A549 (cell line): Measurements from ENCODE around the gene EIF2B1. TPM values are rescaled to one million over a fixed set of nuclear protein-coding genes. Genes with fewer than 3 reads are reported as not detected.

Source experiments
- ATAC-seq, 2 experiments: fragments of 200-7000 bp in 1 of 2; fragments of >200 bp in 1 of 2; cut with Nextera tagmentation in 1 of 2; cut with Tn5 transposase in 1 of 2; 3 replicates each; pipeline versions ENCODE4 v1.8.0 to v1.9.1; 2018 to 2020; ENCODE audit warnings: mild to moderate bottlenecking in 1 of 2, moderate library complexity in 1 of 2
- CTCF ChIA-PET: fragments of 300-600 bp; sonication (Branson Sonifier 250); formaldehyde crosslinking; extraction: SDS; loops from one replicate; lab custom pipeline; 2021; ENCODE audit warnings: antibody characterized with exemption, inconsistent platforms; lab: Yijun Ruan, JAX
- POLR2A ChIA-PET: fragments of 350-600 bp; formaldehyde crosslinking; extraction: SDS; loops from one replicate; lab custom pipeline; 2021; ENCODE audit warnings: antibody characterized with exemption, inconsistent platforms; lab: Yijun Ruan, JAX
- DNase-seq, 2 experiments: peaks; one replicate each; pipeline versions ENCODE4 v3.0.0 to v3.0.0-alpha.2; 2011 to 2016; ENCODE audit warnings: low read depth in 1 of 2, low spot score in 1 of 2
- FAIRE-seq: peaks from 2 replicates; lab custom pipeline; 2011; peaks lifted over from hg19 to GRCh38; lab: Jason Lieb, UNC
- H3K27ac ChIP-seq, 2 experiments: fragments of >200 bp; sonication (Bioruptor Twin); formaldehyde crosslinking; 3 replicates each; pipeline ENCODE4 v1.5.1; 2016 to 2017
- H3K4me1 ChIP-seq: fragments of >200 bp; sonication (Bioruptor Twin); formaldehyde crosslinking; 3 replicates; pipeline ENCODE4 v1.6.1; 2016
- H3K4me2 ChIP-seq: fragments of >200 bp; sonication (Bioruptor Twin); formaldehyde crosslinking; 3 replicates; pipeline ENCODE4 v1.6.1; 2016
- H3K4me3 ChIP-seq: fragments of >200 bp; sonication (Bioruptor Twin); formaldehyde crosslinking; 3 replicates; pipeline ENCODE4 v1.5.1; 2016
- H3K9me3 ChIP-seq: fragments of >200 bp; sonication (Bioruptor Twin); formaldehyde crosslinking; 3 replicates; pipeline ENCODE4 v1.6.1; 2016
- ATOH8 ChIP-seq: fragments of 250-450 bp; sonication (Bioruptor Pico); IDR thresholded peaks from 2 replicates; pipeline ENCODE4 v1.5.0; 2020; ENCODE audit warnings: low read depth, mild to moderate bottlenecking, moderate library complexity
- CBX2 ChIP-seq: fragments of 200-600 bp; sonication (generic); IDR thresholded peaks from 2 replicates; pipeline ENCODE4 v1.6.1; 2016; ENCODE audit warnings: low read depth, mild to moderate bottlenecking, borderline replicate concordance
- CBX8 ChIP-seq: fragments of 200-600 bp; sonication (generic); IDR thresholded peaks from 2 replicates; pipeline ENCODE4 v1.6.1; 2016
- CTCF ChIP-seq: fragments of >200 bp; sonication (Bioruptor Twin); formaldehyde crosslinking; IDR thresholded peaks from 3 replicates; pipeline ENCODE4 v1.5.1; 2016
- EHF ChIP-seq: fragments of 250-450 bp; sonication (Bioruptor Pico); IDR thresholded peaks from 2 replicates; pipeline ENCODE4 v1.5.0; 2020; ENCODE audit warnings: mild to moderate bottlenecking
- EHMT2 ChIP-seq: fragments of 200-600 bp; sonication (generic); IDR thresholded peaks from 2 replicates; pipeline ENCODE4 v1.6.1; 2016; ENCODE audit warnings: antibody characterized with exemption, low read depth, mild to moderate bottlenecking, moderate library complexity
- EP300 ChIP-seq, 2 experiments: fragments of >200 bp; sonication (Bioruptor Twin); formaldehyde crosslinking; IDR thresholded peaks; 2 replicates in 1 of 2; 3 replicates in 1 of 2; pipeline ENCODE4 v1.6.1; 2016 to 2017
- FOSB ChIP-seq: fragments of 250-450 bp; sonication (Bioruptor Pico); IDR thresholded peaks from 2 replicates; pipeline ENCODE4 v1.5.0; 2020; ENCODE audit warnings: mild to moderate bottlenecking, moderate library complexity
- FOSL2 ChIP-seq, 2 experiments: fragments of 450-650 bp in 1 of 2; fragments of >200 bp in 1 of 2; sonication (Bioruptor Twin) in 1 of 2; formaldehyde crosslinking; IDR thresholded peaks; 2 replicates each; pipeline versions ENCODE4 v1.5.0 to v1.6.1; 2016 to 2020; ENCODE audit warnings: mild to moderate bottlenecking in 1 of 2, moderate library complexity in 1 of 2
- FOXS1 ChIP-seq: fragments of 250-450 bp; sonication (Bioruptor Pico); IDR thresholded peaks from 2 replicates; pipeline ENCODE4 v1.5.0; 2020; ENCODE audit warnings: mild to moderate bottlenecking, moderate library complexity
- HDAC2 ChIP-seq: fragments of 200-600 bp; sonication (generic); IDR thresholded peaks from 2 replicates; pipeline ENCODE4 v1.6.1; 2016
- HOXA7 ChIP-seq: fragments of 250-450 bp; sonication (Bioruptor Pico); IDR thresholded peaks from 2 replicates; pipeline ENCODE4 v1.5.0; 2020; ENCODE audit warnings: mild to moderate bottlenecking, moderate library complexity
- HOXB13 ChIP-seq: fragments of 250-450 bp; sonication (Bioruptor Pico); IDR thresholded peaks from 2 replicates; pipeline ENCODE4 v1.5.0; 2020; ENCODE audit warnings: low read depth, mild to moderate bottlenecking, moderate library complexity
- JUN ChIP-seq, 2 experiments: fragments of >200 bp; sonication (Bioruptor Twin); formaldehyde crosslinking; IDR thresholded peaks; 2 replicates in 1 of 2; 3 replicates in 1 of 2; pipeline ENCODE4 v1.6.1; 2016 to 2017
- KDM1A ChIP-seq: fragments of 200-600 bp; sonication (generic); IDR thresholded peaks from 2 replicates; pipeline ENCODE4 v1.6.1; 2016; ENCODE audit warnings: low read depth, mild to moderate bottlenecking
- KDM5A ChIP-seq: fragments of 200-600 bp; sonication (generic); IDR thresholded peaks from 2 replicates; pipeline ENCODE4 v1.6.1; 2016; ENCODE audit warnings: antibody characterized with exemption, mild to moderate bottlenecking
- MAX ChIP-seq: IDR thresholded peaks from 2 replicates; pipeline ENCODE4 v1.6.1; 2012
- NPAS2 ChIP-seq: fragments of 250-450 bp; sonication (Bioruptor Pico); IDR thresholded peaks from 2 replicates; pipeline ENCODE4 v1.8.0; 2022; ENCODE audit warnings: mild to moderate bottlenecking, moderate library complexity, borderline replicate concordance
- NR3C1 ChIP-seq: fragments of >200 bp; sonication (Bioruptor Twin); formaldehyde crosslinking; IDR thresholded peaks from 3 replicates; pipeline ENCODE4 v1.6.1; 2017
- POLR2AphosphoS2 ChIP-seq: conservative IDR thresholded peaks from 2 replicates; pipeline ENCODE4 v1.6.1; 2012; ENCODE audit warnings: low read length, improper control_type of control experiment, inconsistent platforms
- RARB ChIP-seq: fragments of 250-450 bp; sonication (Bioruptor Pico); IDR thresholded peaks from 2 replicates; pipeline ENCODE4 v1.8.0; 2021; ENCODE audit warnings: mild to moderate bottlenecking, moderate library complexity
- RCOR1 ChIP-seq: fragments of 150-350 bp; IDR thresholded peaks from 2 replicates; pipeline ENCODE4 v1.6.1; 2014; ENCODE audit warnings: antibody characterized with exemption, low read length, low read depth
- RFX5 ChIP-seq: fragments of 450-650 bp; IDR thresholded peaks from 2 replicates; pipeline ENCODE4 v1.7.1; 2014; ENCODE audit warnings: antibody characterized with exemption, mild to moderate bottlenecking, moderate library complexity
- SMC3 ChIP-seq: fragments of >200 bp; sonication (Bioruptor Twin); formaldehyde crosslinking; IDR thresholded peaks from 3 replicates; pipeline ENCODE4 v1.6.1; 2018; ENCODE audit warnings: inconsistent platforms
- SREBF2 ChIP-seq: fragments of 450-650 bp; IDR thresholded peaks from 2 replicates; pipeline ENCODE4 v1.6.1; 2014; ENCODE audit warnings: mild to moderate bottlenecking, moderate library complexity
- USF2 ChIP-seq: fragments of 450-650 bp; IDR thresholded peaks from 2 replicates; pipeline ENCODE4 v1.6.1; 2014; ENCODE audit warnings: antibody characterized with exemption
- ZFP36 ChIP-seq: fragments of 450-650 bp; IDR thresholded peaks from 2 replicates; pipeline ENCODE4 v1.6.1; 2014; ENCODE audit warnings: borderline replicate concordance; ENCODE audit not compliant: partially characterized antibody
- ZSCAN20 ChIP-seq: fragments of 250-450 bp; sonication (Bioruptor Pico); IDR thresholded peaks from 2 replicates; pipeline ENCODE4 v1.8.0; 2022; ENCODE audit warnings: mild to moderate bottlenecking, moderate library complexity
- WGBS: methylation state at CpG from one replicate; pipeline ENCODE4 v1.1.6; 2017; ENCODE audit errors: missing lambda C conversion rate; 5-methylcytosine and 5-hydroxymethylcytosine counted together
- polyA plus RNA-seq, 4 experiments: library from polyadenylated mRNA; depleted of rRNA in 3 of 4; stranded (reverse); fragments of >200 nt; fragmentation: RNase III in 1 of 4; extraction: RNeasy Plus Mini Kit Qiagen cat#74134 plus additional on column Dnase treatment in 1 of 4; gene quantifications; 2 replicates in 3 of 4; 3 replicates in 1 of 4; pipeline ENCODE4 v1.2.3, GENCODE V29; 2011 to 2017
- TF ChIP-seq, protein P1 (sequence below): IDR thresholded peaks from 2 replicates; pipeline ENCODE4 v1.6.1; 2012
- TF ChIP-seq, protein P2 (sequence below): fragments of >200 bp; sonication (Bioruptor Twin); formaldehyde crosslinking; IDR thresholded peaks from 2 replicates; pipeline ENCODE4 v1.6.1; 2016
- TF ChIP-seq, protein P3 (sequence below): IDR thresholded peaks from 2 replicates; pipeline ENCODE4 v1.6.1; 2012; ENCODE audit warnings: low read depth, borderline replicate concordance
- TF ChIP-seq, protein P4 (sequence below): fragments of 250-450 bp; sonication (Bioruptor Pico); IDR thresholded peaks from 2 replicates; pipeline ENCODE4 v1.5.0; 2021; ENCODE audit warnings: mild to moderate bottlenecking, moderate library complexity, borderline replicate concordance

EIF2B1 gene
- polyA plus RNA-seq, 2 of the 4 experiments (the other 2 are of a cell fraction), result 35.7 to 55.1 TPM

DNA sequence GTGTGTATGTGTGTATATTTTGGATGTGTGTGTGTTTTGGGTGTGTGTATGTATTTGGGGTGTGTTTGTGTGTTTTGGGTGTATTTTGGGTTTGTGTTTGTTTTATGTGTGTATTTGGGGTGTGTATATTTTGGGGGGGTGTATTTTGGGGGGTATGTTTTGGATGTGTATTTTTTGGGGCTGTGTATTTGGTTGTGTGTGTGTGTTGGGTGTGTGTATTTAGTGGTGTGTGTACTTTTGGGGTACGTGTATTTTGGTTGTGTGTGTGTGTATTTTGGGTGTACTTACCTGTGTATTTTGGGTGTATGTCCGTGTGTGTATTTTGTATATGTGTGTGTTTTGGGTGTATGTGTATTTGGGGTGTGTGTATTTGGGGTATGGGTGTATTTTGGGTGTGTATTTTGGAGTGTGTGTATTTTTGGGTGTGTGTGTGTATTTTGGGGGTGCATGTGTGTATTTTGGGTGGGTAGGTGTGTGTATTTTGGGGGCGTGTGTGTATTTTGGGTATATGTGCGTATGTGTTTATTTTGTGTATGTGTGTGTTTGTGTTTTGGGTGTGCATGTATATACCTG is 20.7 kb upstream of the EIF2B1 start:
- no peak for FAIRE-seq
- WGBS, result 92% methylated on average over 4 of the region's 4 CpGs
- no peak for TF ChIP-seq SREBF2
- no peak for TF ChIP-seq JUN (IDR thresholded peaks at IDR 0.05)
- no peak for TF ChIP-seq NR3C1
- no peak for TF ChIP-seq FOXS1 (CRISPR knock-in tag)
- no peak for TF ChIP-seq KDM1A
- TF ChIP-seq RFX5, result no peak
- TF ChIP-seq KDM5A, result no peak
- TF ChIP-seq, protein P1, sequence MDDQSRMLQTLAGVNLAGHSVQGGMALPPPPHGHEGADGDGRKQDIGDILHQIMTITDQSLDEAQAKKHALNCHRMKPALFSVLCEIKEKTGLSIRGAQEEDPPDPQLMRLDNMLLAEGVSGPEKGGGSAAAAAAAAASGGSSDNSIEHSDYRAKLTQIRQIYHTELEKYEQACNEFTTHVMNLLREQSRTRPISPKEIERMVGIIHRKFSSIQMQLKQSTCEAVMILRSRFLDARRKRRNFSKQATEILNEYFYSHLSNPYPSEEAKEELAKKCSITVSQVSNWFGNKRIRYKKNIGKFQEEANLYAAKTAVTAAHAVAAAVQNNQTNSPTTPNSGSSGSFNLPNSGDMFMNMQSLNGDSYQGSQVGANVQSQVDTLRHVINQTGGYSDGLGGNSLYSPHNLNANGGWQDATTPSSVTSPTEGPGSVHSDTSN, result no peak
- no peak for TF ChIP-seq FOSB (CRISPR knock-in tag)
- no peak for TF ChIP-seq RCOR1
- no peak for TF ChIP-seq FOSL2 (IDR thresholded peaks at IDR 0.05)
- TF ChIP-seq FOSL2 (CRISPR knock-in tag; IDR thresholded peaks at IDR 0.05), result no peak
- no peak for TF ChIP-seq POLR2AphosphoS2
- TF ChIP-seq HOXA7 (CRISPR knock-in tag), result no peak
- no peak for TF ChIP-seq HOXB13 (CRISPR knock-in tag)
- TF ChIP-seq, protein P2, sequence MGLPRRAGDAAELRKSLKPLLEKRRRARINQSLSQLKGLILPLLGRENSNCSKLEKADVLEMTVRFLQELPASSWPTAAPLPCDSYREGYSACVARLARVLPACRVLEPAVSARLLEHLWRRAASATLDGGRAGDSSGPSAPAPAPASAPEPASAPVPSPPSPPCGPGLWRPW, result no peak
- ChIA-PET POLR2A (no interaction called here), CTCF (interaction anchor here (0.8 kb wide), 1 partner anchor 47 kb away, joined by 3 read pairs; no protein-coding TSS in a partner anchor)
- ATAC-seq, result no peak
- no peaks in the 10 kb centered on the region for H3K4me1 ChIP-seq
- no peaks in the 10 kb centered on the region for H3K9me3 ChIP-seq
- no peak overlapping the region for H3K27ac ChIP-seq
- H3K4me3 ChIP-seq, result no peak overlapping the region
- no peak overlapping the region for H3K4me2 ChIP-seq
- no peak for DNase-seq

DNA sequence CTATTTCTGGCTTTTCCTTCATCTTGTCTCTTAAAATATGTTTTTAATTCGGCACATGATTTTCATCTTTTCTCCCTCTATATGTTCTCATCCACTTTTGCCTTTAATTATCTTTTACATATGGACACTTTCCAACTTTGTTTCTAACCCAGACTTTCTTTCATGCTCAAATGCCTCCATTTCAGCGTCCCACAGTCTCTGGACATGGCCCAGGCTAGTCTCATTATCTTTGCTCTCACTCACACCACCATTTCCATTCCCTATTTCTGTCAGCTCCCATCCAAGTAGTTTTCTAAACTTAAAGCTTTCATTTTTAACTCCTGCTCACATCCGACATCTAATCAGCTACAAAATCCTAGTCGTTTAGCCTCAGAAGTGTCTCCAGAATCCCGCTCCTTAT is 14.9 kb upstream of the EIF2B1 start:
- FAIRE-seq, result no peak
- Histone ChIP-seq H3K4me2 (no peak overlapping the region), H3K4me3 (no peak overlapping the region), H3K27ac (no peak overlapping the region), H3K9me3 (no peaks in the 10 kb centered on the region), H3K4me1 (no peaks in the 10 kb centered on the region)
- ChIA-PET POLR2A (no interaction called here), CTCF (no interaction called here)
- 94% methylated on average over 5 of the region's 5 CpGs for WGBS
- ATAC-seq, result no peak
- TF ChIP-seq EP300 (IDR thresholded peaks at IDR 0.05) (no peak), EHMT2 (no peak), CBX8 (no peak), RARB (CRISPR knock-in tag) (no peak), CBX2 (no peak), SMC3 (no peak), ZFP36 (no peak), RCOR1 (no peak), ATOH8 (CRISPR knock-in tag) (no peak), ZSCAN20 (CRISPR knock-in tag) (no peak), FOSL2 (IDR thresholded peaks at IDR 0.05) (no peak), FOSL2 (CRISPR knock-in tag; IDR thresholded peaks at IDR 0.05) (no peak), HDAC2 (no peak), EHF (CRISPR knock-in tag) (no peak), USF2 (no peak), CTCF (no peak), NPAS2 (no peak), MAX (no peak)
- TF ChIP-seq, protein P3, sequence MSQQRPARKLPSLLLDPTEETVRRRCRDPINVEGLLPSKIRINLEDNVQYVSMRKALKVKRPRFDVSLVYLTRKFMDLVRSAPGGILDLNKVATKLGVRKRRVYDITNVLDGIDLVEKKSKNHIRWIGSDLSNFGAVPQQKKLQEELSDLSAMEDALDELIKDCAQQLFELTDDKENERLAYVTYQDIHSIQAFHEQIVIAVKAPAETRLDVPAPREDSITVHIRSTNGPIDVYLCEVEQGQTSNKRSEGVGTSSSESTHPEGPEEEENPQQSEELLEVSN, result no peak
- TF ChIP-seq, protein P4, sequence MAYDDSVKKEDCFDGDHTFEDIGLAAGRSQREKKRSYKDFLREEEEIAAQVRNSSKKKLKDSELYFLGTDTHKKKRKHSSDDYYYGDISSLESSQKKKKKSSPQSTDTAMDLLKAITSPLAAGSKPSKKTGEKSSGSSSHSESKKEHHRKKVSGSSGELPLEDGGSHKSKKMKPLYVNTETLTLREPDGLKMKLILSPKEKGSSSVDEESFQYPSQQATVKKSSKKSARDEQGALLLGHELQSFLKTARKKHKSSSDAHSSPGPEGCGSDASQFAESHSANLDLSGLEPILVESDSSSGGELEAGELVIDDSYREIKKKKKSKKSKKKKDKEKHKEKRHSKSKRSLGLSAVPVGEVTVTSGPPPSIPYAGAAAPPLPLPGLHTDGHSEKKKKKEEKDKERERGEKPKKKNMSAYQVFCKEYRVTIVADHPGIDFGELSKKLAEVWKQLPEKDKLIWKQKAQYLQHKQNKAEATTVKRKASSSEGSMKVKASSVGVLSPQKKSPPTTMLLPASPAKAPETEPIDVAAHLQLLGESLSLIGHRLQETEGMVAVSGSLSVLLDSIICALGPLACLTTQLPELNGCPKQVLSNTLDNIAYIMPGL, result no peak
- no peak for DNase-seq
